Cardiac fibroblast (primary cell): Measurements from ENCODE around the gene GALNT13.

ENCODE experiments used
- DNase-seq, 2 donors: peaks; one replicate each; pipeline versions ENCODE4 v3.0.0 to v3.0.0-alpha.2; 2010; ENCODE audit warnings: low read depth in 2 of 2
- H3K4me3 ChIP-seq, 2 donors: replicated peaks in 1 of 2; 1 replicate in 1 of 2; 2 replicates in 1 of 2; pipeline ENCODE4 v1.5.1; 2011; ENCODE audit warnings: low read depth in 2 of 2, low read length in 2 of 2, mild to moderate bottlenecking in 2 of 2, moderate library complexity in 1 of 2
- CTCF ChIP-seq: IDR thresholded peaks from one replicate; pipeline ENCODE4 v1.5.1; 2011; ENCODE audit warnings: low read depth, mild to moderate bottlenecking, low read length, inconsistent platforms

Gene GALNT13

GRCh38 chr2:154093856-154094255, 222.1 kb downstream of the GALNT13 start:
- TF ChIP-seq CTCF = no peak
- H3K4me3 ChIP-seq = no peak overlapping the region
- no peak for DNase-seq

DNA sequence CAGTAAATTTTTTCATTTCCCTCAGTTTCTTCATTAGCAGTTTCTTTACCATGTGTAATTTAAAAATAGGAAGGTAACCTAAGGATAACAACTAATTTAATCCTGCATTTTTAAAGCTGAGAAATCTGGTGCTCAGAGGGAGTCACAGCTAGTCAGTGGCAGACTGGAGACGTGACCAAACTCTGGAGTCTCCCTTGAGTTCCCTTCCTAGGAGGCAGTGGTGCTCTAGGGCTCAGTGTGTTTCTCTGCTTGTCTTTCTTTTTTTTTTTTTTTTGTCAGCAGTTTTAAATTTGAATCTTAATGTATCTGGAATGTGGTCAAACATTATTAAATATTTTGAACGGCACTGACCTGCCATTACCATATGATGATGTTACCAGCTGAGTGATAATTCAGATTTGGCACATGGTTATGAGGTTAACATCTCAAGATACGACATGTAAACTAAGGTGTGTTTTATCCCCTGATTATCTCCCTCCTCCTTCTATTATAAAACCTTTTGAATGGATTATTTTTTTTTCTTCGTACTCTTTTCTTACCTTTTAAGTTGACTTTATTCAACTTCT, 226.2 kb downstream of the GALNT13 start:
- TF ChIP-seq CTCF = no peak
- H3K4me3 ChIP-seq = no peak overlapping the region
- no peak for DNase-seq

GRCh38 chr2:154120706-154121105, 249.0 kb downstream of the GALNT13 start:
- DNase-seq = peak in 1 of 2 donors; percentile 52
- no peak for TF ChIP-seq CTCF
- no peak overlapping the region for H3K4me3 ChIP-seq

- no peak overlapping the region for H3K4me3 ChIP-seq
- TF ChIP-seq CTCF = no peak
- peak; percentile 3 to 37 for DNase-seq
Observed at GRCh38 chr2:154125891-154126290, 254.2 kb downstream of the GALNT13 start.

DNA sequence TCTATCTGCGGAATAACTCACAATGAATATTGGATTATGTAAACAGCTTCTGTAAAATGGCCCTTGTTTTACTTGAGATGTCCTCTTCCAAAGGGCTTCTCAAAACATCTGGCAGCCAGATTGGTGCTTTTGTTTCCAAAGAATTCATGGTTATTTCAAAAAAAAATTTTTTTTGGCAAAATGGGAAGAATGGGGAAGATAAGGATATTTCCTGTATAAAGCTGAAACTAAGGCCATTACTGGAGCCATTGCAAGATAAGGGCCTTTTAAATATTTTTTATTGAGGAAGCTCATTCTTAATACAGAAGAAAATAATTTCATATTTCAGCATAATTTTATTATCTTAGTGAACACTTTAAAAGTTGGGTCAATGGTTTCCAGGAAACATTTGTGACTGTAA, 259.1 kb downstream of the GALNT13 start:
- DNase-seq = peak; percentile 24 to 31
- no peak overlapping the region for H3K4me3 ChIP-seq
- TF ChIP-seq CTCF = no peak

GRCh38 chr2:154132827-154133226, 261.1 kb downstream of the GALNT13 start:
- DNase-seq = no peak
- H3K4me3 ChIP-seq = no peak overlapping the region
- no peak for TF ChIP-seq CTCF

GRCh38 chr2:154133823-154134222, 262.1 kb downstream of the GALNT13 start:
- no peak for TF ChIP-seq CTCF

More at GRCh38 chr2:154133823-154134222, 262.1 kb downstream of the GALNT13 start:
- no peak overlapping the region for H3K4me3 ChIP-seq
- DNase-seq = peak; percentile 55 to 87
